ENCODE measurements around the gene DNAJA1.
A peak's percentile ranks its signal among the peaks of the same experiment; 100 is the strongest.

The DNAJA1 gene

DNA sequence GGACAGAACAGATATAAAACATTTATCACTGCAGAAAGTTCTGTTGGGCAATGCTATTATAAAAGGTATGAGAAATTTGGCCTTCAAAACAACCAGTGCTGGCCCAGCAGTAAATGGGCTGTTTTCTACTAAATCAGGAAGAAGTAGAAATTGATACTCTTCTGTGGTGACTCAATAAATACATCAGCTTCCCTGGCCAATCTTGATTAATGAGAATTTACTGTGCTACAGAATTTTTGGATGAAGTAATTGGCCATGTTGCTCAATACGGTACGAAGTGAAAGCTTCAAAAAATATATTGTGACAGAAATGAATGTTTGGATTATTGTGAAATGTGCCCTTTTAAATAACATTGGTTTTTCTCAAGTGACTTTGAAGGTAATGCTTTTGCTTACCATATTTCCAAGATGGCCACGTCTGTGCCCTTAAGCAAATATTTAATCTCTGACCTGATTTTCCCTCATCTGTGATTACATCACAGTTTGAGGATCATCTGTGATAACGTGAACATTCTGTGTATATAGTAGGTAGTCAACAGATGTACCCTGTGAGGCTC lies 4.2 kb downstream of the DNAJA1 start:
- DNase-seq = no peak

DNA sequence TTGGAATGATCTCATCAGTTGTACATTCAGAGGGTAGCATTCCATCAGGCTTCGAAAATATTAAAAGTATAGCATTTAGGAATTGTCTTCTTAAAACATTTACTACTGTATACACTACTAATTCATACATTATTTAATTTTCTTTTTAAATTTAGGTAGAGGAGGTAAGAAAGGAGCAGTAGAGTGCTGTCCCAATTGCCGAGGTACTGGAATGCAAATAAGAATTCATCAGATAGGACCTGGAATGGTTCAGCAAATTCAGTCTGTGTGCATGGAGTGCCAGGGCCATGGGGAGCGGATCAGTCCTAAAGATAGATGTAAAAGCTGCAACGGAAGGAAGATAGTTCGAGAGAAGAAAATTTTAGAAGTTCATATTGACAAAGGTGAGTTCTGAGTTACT lies 5.2 kb downstream of the DNAJA1 start:
- DNase-seq = no peak

DNA sequence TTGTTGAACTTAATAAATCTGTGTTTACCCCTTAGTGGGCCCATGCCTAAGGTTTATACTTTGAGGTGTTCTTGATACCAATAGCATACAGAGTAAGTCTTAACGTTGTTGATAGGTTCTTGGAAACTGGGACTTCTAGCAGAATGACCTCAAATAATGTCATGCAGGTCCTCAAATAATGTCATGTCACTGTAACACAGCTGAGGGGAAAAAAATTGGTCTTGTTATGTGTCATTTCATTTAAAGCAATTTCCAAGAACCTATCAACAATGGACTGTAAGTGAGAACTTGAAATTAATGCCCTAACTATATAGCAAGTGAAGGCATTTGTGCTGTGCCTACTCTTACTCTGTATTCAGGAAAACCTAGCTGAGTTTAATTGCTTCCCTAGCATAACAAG lies 7.2 kb downstream of the DNAJA1 start:
- DNase-seq = no peak

DNA sequence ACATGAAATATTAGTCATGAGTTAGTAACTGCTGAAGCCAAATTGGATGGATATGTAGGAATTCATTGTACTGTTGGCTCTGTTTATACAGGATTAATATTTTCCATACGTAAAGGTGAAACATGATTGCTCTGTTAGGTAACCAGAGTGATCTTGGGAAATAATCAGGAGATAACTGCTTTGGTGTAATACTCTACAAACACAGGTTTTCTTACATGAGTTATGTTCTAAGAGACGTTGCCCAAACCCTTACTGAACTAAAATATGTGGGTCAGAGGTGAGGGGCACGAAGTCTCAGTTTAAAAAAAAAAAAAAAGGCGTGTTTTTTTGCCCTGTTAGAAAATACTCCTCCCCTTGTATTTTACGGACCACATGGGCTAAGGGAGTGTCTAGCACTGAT lies 7.8 kb downstream of the DNAJA1 start:
- no peak for DNase-seq

DNA sequence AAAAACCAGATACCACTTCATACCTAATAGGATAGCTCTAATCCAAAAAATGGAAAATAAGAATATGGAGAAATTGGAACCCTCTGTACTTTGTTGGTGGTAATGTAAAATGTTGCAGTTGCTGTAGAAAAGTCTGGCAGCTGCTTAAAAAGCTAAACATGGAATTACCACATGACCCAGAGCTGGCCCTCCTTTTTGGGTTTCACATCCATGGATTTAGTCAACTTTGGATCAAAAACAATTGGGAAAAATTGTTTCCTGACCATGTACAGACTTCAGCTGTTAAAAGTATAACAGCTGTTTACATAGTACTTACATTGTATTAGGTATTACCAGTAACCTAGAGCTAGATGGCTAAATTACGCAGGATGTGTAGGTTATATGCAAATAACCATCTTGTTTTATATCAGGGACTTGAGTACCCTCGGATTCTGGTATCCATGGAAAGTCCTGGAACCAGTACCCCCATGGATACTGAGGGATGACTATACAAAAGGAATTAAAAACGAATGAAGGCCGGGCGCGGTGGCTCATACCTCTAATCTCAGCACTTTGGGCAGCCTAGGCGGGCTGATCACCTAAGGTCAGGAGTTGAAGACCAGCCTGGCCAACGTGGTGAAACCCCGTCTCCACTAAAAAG lies 15.8 kb downstream of the DNAJA1 start:
- no peak for DNase-seq

DNA sequence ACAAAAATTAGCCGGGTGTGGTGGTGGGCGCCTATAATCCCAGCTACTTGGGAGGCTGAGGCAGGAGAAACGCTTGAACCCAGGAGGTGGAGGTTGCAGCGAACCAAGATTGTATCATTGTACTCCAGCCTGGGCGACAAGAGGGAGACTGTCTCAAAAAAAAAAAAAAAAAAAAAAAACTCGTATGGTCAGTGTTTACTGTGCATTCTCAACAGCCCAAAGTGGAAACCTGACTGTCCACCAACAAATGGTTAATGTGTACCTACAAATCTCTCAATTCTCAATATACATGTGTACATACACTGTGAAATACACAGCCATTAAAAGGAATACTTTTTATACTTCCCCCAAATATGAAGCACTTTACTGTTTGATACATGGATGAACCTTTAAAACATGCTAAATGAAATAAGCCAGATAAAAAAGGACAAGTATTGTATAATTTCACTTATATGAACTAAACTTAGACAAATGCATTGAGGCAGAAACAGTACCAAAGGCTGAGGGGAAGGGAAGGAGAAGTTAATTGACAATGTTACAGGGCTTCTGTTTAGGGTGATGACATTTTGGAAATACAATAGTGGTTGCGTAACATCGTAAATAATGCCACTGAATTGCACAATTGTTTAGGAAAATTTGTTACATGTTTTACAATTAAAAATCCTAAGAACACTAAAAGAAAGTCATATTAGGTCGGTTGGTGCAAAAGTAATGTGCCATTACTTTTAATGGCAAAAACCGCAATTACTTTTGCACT lies 16.5 kb downstream of the DNAJA1 start:
- no peak for DNase-seq

DNA sequence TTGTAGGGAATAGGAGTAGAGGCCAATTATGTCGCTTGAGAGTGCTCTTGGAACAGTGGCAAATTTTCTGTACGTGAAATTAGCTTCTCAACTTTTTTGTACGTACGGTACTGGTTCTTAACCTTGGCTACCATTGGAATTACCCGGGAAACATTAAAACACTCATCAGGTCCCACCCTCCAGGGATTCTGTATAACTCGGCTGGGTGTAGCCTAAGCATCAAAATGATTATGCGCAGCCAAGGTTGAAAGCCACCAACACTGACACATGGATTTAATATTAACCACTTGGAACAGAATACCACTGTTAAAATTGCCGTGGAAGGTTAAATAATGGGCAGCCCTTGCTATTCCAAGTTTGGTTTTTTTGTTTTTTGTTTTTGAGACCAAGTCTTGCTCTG lies 17.4 kb downstream of the DNAJA1 start:
- DNase-seq = no peak

DNA sequence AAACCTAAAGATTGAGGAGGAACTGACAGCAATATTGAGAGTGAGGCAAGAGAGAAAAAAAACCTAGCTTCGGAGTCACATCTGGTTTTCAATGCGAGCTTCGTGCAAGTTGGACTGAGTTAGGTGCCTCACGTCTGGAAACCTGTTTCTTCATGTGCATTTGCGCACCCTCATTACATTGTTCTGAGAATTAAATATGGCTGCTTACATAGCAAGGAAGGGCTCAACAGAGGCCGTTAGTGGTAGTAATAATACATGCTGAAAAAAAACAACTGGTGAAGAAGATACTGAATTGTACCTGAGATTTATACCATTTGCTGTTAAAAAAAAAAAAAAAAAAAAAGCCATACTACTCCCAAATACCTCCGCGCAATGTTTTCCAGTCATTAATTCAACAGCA lies 18.6 kb downstream of the DNAJA1 start:
- no peak for DNase-seq

DNA sequence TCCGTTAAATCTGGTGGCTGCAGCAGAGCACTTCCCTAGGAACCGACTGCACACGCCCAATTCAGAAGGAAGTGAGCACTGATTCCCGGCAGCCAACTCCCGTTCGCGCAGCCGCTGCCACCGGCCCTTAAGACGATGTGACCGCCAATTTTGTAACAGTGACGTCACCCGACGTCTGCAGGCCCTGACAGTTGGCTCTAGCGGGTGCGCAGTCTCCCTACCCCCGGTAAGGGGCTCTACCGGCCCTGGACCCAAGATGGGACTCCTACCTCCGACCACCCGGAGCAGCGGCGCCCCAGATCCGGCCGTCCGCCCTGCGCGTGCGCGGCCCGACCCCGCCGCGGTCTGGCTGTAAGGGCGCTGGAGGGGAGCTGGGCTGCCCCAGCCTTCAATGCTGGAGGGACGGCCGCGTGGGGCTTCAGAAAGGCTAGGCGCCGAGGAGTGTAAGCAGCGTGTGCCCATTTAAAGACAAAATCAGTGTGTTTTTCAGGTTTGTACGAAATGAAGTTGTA lies 19.1 kb downstream of the DNAJA1 start:
- DNase-seq = peak in 3 of 4 experiments; percentile 11 to 50 (median 15)

DNA sequence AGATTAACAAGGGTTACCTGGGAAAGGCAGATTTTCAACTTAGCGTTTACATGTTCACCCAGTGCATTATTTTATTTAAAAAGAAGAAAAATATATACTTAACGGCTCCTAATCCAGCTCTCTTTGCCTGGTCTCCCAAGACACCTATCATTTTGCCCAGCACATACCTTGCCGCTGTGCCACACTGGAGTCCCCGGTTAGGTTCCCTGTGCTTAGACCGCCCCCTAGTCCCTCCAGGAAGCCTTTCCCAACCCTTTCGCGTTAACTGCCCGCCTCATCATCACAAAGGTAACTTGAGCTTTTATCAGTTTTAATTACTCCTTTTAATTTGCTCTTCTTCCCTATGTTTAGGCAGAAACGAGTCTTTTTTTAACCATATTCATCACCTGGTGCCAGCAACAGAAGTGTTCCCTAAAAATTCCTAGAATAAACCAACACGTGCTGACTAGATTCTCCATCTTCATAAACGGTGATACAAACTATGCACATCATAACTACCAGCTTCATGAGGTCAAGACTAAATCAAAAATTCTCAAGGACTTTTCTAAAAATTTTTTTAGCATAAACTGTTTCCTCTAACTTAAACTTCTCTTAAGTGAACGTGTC lies 19.7 kb downstream of the DNAJA1 start:
- no peak for DNase-seq

DNA sequence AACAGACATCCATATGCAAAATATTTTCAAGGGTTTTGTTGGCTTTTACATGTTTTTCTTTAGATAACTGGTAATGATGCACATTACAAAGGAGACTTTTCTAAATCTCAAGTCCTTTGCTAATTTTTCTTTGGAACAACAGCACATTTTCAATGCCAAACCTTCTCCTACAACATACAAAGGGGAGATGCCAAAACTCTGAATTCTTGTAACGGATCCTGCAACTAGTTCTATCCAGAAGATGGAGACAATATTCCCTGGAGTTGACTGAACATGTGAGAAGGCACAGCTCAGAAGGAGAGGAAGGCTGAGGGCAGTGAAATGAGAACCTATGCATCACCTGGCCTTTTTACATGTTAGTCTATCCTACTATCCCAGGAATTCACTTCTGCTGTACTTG lies 21.0 kb downstream of the DNAJA1 start:
- DNase-seq = no peak

DNA sequence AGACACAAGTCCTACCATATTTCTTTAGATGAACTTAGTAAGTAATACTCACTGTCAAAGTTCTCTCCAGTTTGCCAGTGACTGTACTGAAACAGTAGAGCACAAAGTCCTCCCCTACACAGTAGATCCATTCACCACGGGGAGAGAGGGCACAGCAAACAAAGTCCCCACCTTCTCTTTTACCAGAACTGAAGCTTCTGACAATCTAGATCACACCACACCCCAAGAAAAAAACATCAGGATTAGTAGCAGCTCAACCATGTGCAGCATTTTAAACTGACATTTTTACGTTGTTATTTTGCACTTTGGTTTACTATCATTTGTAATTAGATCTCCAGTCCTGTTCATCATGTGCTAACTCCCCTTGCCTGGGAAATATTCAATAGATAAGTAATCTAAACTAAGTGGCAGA lies 23.0 kb downstream of the DNAJA1 start:
- DNase-seq = no peak

DNA sequence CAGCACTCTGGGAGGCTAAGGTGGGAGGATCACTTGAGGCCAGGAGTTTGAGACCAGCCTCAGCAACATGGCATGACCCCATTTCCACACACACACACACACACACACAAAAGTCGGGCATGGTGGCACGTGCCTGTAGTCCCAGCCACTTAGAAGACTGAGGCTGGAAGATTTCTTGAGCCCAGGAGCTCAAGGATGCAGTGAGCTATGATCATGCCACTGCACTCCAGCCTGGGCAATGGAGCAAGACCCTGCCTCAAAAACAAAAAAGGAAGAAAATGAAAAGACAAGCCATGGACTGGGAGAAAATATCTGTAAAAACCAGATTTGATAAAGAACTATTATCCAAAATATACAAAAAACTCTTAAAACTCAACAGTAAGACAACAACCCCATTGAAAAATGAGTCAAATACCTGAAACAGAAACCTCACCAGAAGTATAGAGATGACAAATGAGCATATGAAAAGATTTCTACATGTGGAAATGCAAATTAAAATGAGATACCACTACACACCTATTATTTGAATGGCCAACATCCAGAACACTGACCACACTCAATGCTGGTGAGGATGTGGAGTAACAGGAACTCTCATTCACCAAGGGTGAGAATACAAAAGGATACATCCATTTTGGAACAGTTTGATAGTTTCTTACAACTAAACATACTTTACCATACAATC lies 24.7 kb downstream of the DNAJA1 start:
- DNase-seq = no peak

DNA sequence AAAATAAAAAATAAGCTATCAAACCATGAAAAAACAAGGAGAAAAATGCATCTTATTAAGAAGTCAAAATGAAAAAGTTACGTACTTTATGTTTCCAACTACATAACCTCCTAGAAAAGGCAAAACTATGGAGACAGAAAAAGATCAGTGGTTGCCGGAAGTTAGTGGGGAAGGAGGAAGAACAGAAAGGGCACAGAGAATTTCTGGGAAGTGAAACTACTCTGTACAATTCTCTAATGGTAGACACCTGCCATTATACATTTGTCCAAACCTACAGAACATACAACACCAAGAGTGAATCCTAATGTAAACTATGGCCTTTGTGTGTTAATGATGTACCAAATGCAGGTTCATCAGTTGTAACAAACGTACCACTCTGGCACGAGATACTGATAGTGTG lies 26.1 kb downstream of the DNAJA1 start:
- no peak for DNase-seq

DNA sequence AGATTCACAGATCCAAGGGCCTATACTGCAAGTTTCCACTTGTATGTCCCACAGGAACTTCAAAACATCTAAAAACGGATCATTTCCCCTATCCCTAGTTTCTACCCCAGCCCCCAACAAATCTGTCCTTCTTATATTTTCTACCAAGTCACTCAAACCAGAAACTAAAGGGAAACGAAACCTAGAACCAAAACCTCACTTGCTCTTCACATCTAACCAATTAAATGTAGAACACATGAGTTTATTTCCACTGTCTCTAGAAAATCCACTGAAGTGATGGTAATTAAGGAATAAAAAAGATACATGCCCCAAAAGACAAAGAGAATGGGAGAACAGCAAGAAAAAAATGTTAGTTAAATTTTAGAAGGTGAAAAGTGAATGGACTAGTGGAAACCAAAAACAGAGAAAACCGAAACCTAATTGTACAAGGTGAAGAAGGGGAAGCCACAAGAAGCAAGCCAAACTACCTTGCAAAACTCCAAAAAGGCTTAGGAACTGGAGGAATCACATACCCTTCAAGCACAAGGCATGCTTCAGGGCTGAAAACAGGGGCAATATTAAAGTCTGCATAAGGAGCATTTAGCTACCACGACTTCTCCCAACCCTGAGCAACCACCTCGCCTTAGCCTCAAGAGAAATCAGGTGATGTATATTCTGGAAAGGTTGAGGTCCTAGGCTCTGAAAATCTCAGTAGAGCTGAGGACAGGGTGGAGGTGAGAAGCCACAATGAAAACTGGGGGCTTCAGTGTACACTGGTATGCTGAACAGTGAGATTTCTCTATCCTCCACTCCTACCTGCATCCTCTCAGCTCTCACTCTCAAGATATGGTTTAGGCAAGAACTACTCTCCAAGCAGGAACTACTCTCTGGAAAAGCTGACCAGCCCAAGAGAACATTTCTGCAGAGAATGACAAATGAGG lies 40.3 kb downstream of the DNAJA1 start:
- no peak for DNase-seq

DNA sequence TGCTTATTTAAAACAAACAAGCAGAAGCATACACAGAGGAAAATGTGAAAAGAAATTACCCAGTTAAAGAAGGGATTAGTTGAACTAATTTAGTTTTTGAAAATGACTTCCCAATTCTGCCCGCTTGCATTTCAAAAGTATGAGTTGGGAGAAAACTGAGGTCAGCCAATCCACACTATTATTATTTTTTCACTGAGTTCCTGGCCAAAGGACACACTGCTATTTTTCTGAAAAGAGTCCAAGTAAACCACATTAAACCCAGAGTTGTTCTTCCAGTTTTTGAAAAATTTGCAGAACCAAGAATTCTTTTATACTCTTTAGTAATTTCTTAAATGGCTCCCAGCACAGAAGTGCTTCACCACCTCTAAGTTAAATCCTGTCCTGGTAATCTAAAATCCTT lies 43.9 kb downstream of the DNAJA1 start:
- no peak for DNase-seq

DNA sequence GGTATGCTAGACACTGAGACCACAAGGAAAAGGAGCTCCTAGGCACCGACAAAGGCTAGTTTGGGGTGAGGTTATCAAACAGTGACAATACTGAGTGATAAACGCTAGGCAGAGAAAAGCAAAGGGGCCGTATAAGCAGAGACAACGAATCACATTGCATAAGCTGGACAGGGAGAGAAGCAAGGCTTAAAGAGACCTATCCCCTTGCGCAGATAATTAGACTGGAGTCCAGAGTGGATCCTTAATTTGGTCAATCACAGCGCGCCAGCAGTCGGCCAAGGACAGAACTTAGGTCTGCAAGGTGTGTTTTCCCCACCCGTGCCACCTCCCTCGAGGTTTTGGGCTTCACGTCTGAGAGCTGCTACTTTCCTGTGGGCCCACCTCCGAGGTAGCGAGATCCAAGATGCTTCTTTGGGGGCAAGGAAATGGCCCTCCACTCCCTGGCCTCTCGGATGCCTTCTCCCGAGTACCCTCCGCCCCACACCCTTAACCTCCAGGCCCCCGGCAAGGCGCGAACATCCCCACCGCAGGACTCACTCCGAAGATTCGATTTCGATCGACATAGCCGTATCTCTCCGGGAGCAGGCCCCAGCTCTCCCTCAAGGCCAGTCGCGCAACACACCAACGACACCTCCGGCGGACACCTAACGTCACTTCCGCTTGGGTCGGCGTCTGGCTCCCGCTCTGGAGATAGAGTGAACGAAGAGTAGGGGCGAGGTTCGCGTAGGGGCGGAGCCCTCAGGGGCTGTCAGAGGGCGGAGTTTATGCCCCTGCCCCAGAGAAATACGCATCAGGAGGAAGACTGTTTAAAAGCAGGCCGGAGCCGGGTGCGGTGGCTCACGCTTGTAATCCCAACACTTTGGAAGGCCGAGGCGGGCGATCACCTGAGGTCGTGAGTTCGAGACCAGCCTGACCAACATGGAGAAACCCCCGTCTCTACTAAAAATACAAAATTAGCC lies 51.3 kb downstream of the DNAJA1 start, which contains the start of gene SMU1:
SMU1 (minus strand) TSS at position 629 of the 959 bp plus-strand sequence; CDS start at position 563, 66 bp downstream.
- peak; percentile 83 to 91 (median 86) for DNase-seq

DNA sequence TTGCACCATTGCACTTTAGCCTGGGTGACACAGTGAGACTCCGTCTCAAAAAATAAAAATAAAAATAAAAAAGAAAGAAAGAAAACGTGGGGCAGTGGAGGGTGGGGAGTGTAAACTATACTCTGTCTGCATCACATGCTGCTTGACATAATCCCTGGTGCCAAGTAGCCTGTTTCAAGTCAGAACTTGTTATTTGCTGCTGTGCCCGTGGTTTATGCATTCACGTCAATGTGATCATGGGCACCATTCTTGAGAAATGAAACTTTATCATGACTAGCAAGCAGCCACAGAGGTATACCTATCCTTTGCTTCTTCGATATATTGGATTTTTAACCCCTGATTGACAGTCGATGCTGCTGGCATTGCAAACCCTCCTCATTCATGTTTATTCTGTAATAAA lies 55.5 kb downstream of the DNAJA1 start:
- DNase-seq = no peak

DNA sequence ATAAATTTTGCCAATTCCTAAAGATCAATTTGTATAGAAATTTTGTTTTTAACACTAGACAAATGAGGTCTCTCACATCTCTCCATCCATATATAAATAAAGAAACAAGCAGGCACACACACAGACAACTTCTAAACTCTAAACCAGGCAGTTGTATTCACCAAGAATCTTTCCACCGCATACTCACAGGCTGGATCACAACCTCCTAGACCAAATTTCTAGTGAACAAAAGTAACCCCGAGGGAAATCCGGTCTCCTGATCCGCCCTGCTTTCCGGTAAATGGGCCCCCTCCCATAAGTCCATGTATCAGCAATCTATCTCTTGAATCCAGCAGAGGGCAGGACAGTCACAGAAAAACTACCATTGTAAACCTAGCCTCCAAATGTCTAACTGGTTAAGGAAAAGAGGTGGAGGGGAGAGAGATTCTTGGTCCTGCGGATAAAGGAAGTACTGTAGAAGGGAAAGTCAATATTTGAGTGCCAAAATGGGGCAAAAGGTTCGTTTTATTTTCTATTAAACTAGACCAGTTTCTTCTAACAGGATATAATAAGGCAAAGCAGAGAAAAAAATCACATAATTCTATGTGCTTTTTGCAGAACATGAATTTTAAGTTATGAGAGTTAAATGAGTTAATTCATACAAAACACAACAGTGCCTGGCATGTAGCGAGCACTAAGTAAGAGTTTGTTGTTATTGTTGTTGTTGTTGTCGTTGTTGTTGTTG lies 56.2 kb downstream of the DNAJA1 start:
- DNase-seq = peak in 2 of 4 experiments; percentile 25

DNA sequence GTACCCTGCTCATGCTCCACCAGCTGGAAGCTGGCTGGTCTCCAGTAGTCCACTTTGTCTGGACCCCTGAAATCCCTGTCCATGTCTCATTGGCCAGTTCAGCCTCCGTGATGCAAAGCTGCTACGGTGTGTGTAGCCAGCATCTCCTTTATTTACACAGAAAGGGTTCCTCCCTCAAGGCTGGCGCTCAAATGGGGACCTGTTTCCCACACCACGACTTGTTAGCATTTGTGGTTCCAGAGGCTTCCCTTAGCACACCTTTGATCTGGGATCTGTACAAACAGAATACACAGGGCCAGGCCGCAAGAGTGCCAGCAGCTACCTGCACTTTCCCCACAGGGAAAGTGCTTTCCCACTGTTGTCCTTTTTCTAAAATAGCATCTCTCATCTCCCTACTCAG lies 57.1 kb downstream of the DNAJA1 start:
- DNase-seq = no peak

Measured in activated naive CD4-positive, alpha-beta T cell (primary cell).